Measurements from ENCODE around the gene ALG1.
"Not testable (repeated sequence)": the region's sequence is repeated elsewhere in the genome, so short reads cannot be mapped to it uniquely, and the experiment has no call there.

The ALG1 gene

GRCh38 chr16:5103296-5104032, 31.8 kb downstream of the ALG1 start:
- not testable (repeated sequence) for DNase-seq

- DNase-seq, result not testable (repeated sequence)
Measured at GRCh38 chr16:5105039-5105438, 33.4 kb downstream of the ALG1 start.

- DNase-seq, result no peak
Measured at GRCh38 chr16:5108505-5109158, 37.0 kb downstream of the ALG1 start.

GRCh38 chr16:5110933-5111332, 39.3 kb downstream of the ALG1 start:
- not testable (repeated sequence) for DNase-seq

GRCh38 chr16:5116780-5117295, 45.2 kb downstream of the ALG1 start:
- not testable (repeated sequence) for DNase-seq

GRCh38 chr16:5117300-5118087, 45.9 kb downstream of the ALG1 start:
- peak; percentile 92 for DNase-seq

GRCh38 chr16:5131467-5132004, 59.9 kb downstream of the ALG1 start:
- not testable (repeated sequence) for DNase-seq

- DNase-seq, result not testable (repeated sequence)
Measured at GRCh38 chr16:5132915-5133600, 61.4 kb downstream of the ALG1 start.

- DNase-seq, result not testable (repeated sequence)
Measured at GRCh38 chr16:5134739-5135452, 63.3 kb downstream of the ALG1 start.

All from hematopoietic multipotent progenitor cell treated with erythropoietin and hydrocortisone succinate and interleukin-3 and kit ligand, for 6 days (in vitro differentiated cells).